Dedifferentiated amniotic fluid mesenchymal stem cell (primary cell): ENCODE measurements around the gene ARID5A.
A peak's percentile ranks its signal among the peaks of the same experiment; 100 is the strongest.

Experiments
- DNase-seq: peaks from one replicate; pipeline ENCODE4 v3.0.0-alpha.2; 2016; ENCODE audit errors: extremely low spot score

Gene ARID5A

GRCh38 chr2:96528006-96528699 lies 8.4 kb upstream of the ARID5A start:
- no peak for DNase-seq

DNA sequence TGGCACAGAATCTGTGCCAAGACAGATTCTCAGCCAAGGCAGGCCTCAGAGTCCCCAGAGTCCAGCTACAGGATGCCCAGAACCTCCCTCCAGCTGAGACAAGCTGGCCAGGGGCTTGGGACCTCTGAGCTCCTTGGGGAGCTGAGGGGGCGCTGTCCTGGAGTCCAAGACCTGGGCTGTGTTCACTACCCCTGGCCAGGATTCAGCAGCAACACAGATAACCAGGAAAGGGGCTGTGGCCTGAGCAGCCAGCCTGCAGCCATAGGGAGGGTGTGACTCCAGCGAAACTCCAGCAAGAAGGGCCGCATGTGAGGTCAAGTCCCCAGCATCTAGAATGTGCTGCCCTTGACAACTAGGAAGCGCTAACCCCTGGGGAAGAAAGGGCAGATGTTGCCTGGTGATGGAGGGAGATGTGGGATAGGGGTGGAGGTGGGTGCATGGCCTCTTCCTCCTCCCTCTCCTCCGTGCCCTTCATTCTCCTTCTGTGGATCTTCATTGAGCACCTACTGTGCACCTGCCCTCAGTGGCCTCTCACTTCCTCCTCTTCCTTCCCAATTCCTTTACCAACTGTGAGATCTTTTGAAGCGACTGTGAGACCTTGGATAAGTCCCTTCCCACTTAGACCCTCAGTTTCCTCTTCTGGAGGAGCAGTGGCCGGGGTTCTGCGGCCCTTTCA lies 7.7 kb upstream of the ARID5A start:
- DNase-seq, result no peak

- DNase-seq, result no peak
Measured at GRCh38 chr2:96529376-96530143, 7.0 kb upstream of the ARID5A start.

DNA sequence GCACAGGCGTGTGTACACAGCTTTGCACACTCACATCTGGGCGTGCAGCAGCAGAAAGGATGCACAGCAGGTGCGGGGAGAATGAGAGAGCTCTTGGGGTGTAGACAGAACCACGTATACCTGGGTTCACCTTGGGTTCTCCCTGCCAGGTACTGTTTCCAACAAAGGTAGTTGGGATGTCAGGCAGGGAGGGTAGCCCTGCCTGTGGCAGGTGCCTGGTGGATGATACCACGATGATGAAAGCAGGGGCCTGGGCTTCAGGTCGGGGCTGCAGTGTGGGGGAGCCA lies 6.5 kb upstream of the ARID5A start:
- DNase-seq, result no peak

GRCh38 chr2:96530474-96531357 lies 5.8 kb upstream of the ARID5A start:
- DNase-seq, result no peak

- DNase-seq, result no peak
Measured at GRCh38 chr2:96531366-96531765, 5.2 kb upstream of the ARID5A start.

DNA sequence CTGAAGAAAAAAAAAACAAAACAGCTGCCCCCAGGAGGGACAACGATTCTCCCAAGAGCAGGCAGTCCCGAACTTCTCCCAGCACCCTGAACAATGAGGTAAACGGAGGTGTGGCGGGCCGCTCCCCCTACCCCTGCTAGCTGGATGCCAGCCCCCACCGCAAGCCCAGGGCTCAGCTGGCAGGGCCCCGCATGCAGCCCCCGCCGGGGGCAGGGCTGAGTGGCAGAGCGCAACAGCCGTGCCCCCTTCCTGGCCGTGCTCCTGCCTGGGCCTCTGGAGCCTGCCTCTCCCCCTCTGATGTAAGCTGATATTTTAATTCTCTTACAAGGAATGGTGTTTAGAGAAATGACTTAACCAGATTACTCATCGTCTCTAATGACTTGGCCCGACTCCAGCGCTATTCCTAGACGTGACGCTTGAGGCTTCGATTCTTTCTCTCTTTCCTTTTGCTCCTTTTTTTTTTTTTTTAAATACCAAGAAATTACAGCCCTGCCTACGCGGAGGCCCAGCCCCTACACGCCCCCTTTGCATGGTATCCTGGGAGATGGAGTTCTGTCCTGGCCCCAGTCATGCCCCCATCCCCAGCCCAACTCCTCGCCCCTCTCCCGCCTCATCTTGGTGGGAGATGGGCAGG lies 4.6 kb upstream of the ARID5A start:
- DNase-seq, result peak; percentile 100

DNA sequence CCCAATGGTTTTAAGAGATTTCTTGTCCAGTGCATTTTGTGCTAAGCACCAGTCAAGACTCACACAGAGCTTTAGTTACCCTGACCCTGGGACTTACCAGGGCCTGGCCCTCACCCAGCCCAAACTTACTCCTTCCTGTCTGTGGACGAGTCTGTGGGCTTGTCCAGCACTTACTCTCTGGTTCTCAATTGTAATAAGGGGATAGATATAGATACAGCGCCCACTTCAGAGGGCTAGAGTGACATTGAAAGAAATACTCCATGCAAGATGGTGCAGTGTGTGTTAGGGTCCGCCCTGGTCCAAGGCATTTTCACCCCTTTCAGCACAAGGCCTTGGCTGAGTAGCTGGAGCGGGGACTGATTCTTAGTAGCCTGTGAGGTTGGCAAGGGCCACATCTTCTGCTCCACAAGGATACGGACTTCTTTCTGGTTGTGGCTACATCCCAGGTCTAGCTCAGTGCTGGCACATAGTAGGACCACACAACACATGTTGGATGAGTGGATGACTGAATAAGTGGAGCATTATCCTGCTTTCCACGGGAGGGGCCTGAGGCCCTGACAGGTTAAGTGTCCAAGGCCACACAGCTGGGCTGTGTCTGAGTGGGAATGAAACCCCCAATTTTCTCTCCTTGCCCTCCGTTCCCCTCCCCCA lies 3.8 kb upstream of the ARID5A start:
- DNase-seq, result no peak

DNA sequence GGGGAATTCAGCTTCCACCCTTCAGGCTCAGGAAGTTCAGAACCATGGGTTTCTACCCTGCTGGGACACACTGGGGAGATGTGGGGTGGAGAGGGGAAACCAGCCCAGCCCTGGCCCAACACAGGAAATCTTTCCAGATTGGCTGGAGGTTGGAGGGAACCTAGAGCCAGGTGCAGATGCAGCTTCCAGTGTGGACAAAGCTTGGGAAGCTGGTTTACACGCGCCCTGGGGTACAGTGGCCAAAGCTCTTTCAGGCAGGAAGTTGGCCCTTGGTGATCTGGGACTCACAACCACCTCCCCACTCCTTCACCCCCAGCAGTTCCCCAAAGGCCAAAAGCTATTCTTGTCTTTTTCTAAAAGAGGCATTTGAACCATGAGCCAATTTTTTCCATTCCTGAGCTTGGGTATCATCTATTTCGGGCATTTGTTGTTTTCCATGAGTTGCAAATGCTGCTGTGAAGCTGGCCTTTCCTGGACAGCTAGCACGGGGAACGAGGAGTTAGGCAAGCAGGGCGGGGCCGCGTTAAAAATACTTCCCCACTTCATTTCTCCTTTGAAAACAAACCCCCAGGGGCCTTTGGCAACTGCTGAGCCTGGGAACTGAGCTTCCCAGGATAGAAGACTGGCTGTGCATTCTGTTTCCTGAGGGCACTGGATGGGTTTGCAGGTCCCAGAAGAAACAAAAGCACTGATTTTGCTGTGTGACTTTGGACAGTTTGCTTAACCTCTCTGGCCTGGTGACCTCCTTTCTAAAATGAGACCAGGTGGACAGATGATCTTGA lies 3.1 kb upstream of the ARID5A start:
- DNase-seq, result peak; percentile 87

DNA sequence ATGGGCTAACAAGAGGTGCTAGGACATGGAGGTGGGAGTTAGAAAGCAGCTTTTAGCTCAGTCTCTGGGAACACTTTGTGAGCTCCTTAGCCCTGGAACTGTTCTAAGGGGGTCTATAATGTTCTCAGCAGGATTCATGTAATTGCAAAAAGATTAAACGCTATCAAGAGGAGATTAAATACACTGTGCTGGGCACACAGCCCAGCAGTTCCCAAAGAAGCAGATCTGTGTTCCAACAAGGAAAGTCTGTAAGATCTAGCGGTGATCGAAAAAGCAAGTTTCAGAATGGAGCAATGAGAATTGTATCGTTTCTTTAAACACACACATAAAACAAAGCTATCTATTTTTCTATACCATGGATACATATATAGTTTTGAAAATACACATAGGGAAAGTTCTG lies 2.4 kb upstream of the ARID5A start:
- no peak for DNase-seq

DNA sequence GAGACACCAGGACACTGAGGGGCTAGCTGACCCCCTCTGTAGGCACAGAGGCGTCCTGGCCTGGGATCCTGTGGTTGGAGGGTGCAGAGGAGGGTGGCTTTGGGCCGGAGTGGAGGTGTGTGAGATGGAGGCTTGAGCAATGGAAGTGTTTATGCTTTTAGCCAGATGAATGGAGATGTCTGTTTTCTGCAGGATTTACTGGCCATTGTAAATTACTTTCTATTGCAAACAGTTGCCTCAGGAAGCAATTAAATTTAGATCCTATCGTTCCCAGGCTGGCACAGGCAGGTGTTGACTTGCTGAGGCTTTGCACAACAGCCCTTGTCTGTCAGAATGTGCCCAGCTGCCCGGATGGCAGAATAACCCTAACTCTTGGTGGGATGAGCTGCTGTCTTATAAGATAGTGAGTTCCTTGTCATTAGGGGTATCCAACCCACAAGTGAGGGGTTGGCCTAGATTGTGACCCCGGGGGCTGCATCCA lies 1.8 kb upstream of the ARID5A start:
- DNase-seq, result no peak

DNA sequence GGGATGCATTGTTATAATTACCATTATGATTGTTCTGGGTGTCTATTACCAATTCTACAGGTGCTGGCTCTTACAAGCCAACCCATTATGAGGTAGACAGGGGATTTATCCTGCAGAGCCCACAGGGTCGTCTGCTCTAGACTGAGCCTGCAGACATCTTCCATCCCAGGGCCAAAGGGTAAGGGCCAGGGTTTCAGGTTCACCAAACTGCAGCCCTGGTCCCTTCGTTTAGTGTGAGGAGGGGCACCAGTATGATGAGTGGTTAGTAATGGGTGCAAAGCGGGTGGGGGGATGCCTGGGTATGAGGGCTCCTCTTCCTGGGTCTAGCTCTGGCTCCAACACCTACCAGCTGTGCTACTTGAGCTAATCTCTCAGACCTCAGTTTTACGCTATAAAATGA lies 1.2 kb upstream of the ARID5A start:
- DNase-seq, result no peak

- peak; percentile 51 for DNase-seq
Measured at GRCh38 chr2:96537066-96537733, 648 bp downstream of the ARID5A start.

DNA sequence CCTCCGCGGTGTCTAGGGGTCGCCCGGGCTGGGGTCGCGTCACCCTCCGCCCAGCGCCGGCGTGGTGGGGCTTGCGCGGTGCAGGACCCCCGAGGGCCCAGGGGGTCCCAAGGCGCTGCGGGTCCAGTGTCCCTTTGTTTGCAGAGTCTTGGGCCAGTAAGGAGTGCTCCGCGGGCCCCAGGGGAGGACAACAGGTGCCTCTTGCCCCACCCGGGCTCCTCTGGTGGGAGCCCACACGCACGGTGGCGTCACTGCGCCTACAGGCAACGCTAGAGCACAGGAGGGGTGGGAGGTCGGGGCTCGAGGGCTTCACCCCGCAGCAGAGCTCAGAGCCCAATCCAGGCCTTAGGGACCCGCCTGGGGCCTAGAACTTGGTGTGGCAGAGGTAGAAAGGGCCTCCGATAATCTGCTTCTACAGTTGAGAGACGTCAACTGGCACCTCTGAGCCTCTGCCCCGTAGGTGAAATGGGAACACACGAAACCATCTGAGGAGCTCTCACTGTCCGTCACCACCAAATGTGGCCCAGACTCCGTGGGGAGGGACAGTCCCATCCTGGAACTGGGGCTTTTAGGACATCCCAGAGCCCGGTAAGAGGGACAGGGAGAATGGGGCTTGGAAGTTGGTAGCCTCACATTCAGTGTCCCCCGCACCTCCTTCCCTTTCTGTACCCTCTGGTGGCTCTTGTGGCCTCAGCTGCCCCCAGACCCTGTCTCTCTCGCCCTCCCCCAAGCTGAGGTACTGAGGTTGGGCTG lies 1.4 kb downstream of the ARID5A start:
- DNase-seq, result no peak

GRCh38 chr2:96538487-96539214 lies 2.1 kb downstream of the ARID5A start:
- no peak for DNase-seq

DNA sequence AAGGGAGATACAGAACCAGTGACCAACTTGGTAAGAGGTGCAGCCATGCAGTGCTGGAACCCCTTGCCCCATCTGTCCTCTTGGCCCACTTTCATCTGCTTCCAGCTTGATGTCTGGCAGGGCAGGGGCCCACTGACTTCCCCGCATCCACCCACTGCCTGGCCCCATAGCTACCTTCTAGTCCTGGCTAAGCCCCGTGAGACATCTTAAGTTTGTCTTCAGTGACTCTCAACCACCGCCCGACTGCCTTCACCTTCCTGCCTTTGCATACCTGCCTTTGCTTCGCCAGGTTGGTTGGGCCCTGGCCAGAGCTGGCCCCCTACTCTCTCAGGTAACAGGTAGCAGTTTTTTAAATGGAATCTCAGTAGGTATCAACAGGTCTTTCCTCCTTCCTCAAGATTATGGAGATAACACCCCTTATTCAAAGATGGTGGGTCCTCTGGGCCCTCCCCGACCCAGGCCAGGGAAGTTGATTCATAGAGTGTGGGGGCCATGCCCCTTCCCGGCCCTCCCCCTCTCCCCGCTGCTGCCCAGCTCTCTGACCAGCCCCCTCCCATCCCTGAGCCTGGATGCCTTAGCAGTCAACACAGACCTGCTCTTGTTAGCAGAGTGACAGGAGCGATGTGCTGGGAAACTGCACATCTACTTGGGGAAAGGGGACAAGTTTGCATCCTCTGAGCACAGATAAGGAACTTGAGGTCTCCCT lies 2.8 kb downstream of the ARID5A start:
- no peak for DNase-seq

DNA sequence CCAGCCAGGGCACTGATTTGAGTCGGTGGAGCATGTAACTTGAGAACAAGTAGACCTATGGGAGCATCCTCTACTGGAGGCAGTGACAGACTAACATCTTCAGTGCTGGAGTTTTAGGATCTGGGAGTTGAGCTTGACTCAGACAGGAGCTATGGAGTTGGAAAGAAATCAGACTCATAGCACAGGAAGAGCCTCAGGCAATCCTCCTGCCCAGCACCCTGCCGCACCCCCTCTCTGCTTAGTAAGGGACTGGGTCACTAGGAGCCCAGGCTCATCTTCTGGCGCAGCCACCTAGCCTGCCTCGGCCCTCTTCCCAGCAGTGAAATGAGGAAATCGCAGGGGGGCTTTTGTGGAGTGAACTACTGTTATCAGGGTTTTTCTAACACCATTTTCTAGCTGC lies 3.6 kb downstream of the ARID5A start:
- DNase-seq, result peak; percentile 67
